Measurements from ENCODE around the gene MIA3. TPM values are rescaled to one million over a fixed set of nuclear protein-coding genes. Genes with fewer than 3 reads are reported as not detected.

Gene MIA3
- total and polyA plus RNA-seq, 9 of the 15 experiments (the other 6 are each of a cell fraction or from before 2014, with no cell fraction given) = 21.6 to 89.4 (median 40.8) TPM

DNA sequence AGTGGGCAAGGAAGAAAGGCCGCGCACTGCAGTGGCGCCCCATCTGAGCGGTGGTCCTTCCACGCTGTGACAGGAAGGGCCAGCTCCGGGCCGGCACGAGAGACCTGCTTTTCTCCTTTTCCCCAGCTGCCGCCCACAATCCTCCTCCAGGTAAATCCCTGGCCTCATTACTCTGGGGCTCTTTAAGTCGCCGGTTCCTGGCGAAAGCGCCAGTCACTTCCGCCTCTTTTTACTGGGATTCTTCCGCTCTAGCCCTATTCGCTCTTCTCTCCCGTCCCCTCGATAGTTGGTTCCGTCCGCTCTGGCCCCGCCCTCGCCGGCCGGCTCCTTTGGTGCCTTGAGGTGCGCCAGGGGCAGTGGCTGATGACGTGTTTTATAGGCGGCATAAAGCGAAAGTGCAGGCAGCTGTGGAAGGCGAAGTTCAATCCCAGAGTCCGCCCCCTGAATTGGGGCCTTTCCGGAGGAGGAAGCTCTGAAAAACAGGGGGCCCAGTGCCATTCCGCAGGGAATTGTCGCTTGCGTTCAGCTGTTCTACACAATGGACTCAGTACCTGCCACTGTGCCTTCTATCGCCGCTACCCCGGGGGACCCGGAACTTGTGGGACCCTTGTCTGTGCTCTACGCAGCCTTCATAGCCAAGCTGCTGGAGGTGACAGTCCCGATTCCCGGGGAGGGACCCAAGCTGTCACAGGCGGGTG lies 26.2 kb downstream of the MIA3 start (continued):
- TF ChIP-seq NKRF (IDR thresholded peaks at IDR 0.05; ENCODE audit: borderline replicate concordance) = peak; percentile 84
- TF ChIP-seq THRAP3 (IDR thresholded peaks at IDR 0.05; ENCODE audit: borderline replicate concordance) = peak; percentile 62; the same call in 1 of the 2 replicates
- peak; percentile 87; the same call in 1 of the 2 replicates for TF ChIP-seq POLR2AphosphoS2 (IDR thresholded peaks at IDR 0.05; ENCODE audit: low read length)
- no peak for TF ChIP-seq HIVEP1 (CRISPR knock-in tag; IDR thresholded peaks at IDR 0.05)
- TF ChIP-seq KHSRP (IDR thresholded peaks at IDR 0.05) = peak; percentile 82
- no peak; the same call in 1 of the 2 replicates for TF ChIP-seq SMARCE1 (IDR thresholded peaks at IDR 0.05)
- TF ChIP-seq ZNF75A (CRISPR knock-in tag; IDR thresholded peaks at IDR 0.05) = no peak
- TF ChIP-seq, protein P1, sequence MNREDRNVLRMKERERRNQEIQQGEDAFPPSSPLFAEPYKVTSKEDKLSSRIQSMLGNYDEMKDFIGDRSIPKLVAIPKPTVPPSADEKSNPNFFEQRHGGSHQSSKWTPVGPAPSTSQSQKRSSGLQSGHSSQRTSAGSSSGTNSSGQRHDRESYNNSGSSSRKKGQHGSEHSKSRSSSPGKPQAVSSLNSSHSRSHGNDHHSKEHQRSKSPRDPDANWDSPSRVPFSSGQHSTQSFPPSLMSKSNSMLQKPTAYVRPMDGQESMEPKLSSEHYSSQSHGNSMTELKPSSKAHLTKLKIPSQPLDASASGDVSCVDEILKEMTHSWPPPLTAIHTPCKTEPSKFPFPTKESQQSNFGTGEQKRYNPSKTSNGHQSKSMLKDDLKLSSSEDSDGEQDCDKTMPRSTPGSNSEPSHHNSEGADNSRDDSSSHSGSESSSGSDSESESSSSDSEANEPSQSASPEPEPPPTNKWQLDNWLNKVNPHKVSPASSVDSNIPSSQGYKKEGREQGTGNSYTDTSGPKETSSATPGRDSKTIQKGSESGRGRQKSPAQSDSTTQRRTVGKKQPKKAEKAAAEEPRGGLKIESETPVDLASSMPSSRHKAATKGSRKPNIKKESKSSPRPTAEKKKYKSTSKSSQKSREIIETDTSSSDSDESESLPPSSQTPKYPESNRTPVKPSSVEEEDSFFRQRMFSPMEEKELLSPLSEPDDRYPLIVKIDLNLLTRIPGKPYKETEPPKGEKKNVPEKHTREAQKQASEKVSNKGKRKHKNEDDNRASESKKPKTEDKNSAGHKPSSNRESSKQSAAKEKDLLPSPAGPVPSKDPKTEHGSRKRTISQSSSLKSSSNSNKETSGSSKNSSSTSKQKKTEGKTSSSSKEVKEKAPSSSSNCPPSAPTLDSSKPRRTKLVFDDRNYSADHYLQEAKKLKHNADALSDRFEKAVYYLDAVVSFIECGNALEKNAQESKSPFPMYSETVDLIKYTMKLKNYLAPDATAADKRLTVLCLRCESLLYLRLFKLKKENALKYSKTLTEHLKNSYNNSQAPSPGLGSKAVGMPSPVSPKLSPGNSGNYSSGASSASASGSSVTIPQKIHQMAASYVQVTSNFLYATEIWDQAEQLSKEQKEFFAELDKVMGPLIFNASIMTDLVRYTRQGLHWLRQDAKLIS (CRISPR knock-in tag; IDR thresholded peaks at IDR 0.05) = peak; percentile 63; the same call in 1 of the 2 replicates
- peak; percentile 88 for TF ChIP-seq POLR2G (IDR thresholded peaks at IDR 0.05; ENCODE audit: low read depth, low read length)
- peak; percentile 87 for TF ChIP-seq GABPB1 (CRISPR knock-in tag; IDR thresholded peaks at IDR 0.05)
- TF ChIP-seq, protein P2, sequence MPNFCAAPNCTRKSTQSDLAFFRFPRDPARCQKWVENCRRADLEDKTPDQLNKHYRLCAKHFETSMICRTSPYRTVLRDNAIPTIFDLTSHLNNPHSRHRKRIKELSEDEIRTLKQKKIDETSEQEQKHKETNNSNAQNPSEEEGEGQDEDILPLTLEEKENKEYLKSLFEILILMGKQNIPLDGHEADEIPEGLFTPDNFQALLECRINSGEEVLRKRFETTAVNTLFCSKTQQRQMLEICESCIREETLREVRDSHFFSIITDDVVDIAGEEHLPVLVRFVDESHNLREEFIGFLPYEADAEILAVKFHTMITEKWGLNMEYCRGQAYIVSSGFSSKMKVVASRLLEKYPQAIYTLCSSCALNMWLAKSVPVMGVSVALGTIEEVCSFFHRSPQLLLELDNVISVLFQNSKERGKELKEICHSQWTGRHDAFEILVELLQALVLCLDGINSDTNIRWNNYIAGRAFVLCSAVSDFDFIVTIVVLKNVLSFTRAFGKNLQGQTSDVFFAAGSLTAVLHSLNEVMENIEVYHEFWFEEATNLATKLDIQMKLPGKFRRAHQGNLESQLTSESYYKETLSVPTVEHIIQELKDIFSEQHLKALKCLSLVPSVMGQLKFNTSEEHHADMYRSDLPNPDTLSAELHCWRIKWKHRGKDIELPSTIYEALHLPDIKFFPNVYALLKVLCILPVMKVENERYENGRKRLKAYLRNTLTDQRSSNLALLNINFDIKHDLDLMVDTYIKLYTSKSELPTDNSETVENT (CRISPR knock-in tag; IDR thresholded peaks at IDR 0.05) = 0 out of 2 replicates have a peak, but pooled peaks have one; percentile 25
- TF ChIP-seq NRF1 (conservative IDR thresholded peaks at IDR 0.05 in 1 of 2, IDR thresholded peaks at IDR 0.05 in 1 of 2) = peak; percentile 74 to 79
- TF ChIP-seq CBX2 (IDR thresholded peaks at IDR 0.05; ENCODE audit: insufficient read depth, low read length, poor library complexity, severe bottlenecking) = no peak
- TF ChIP-seq, protein P3, sequence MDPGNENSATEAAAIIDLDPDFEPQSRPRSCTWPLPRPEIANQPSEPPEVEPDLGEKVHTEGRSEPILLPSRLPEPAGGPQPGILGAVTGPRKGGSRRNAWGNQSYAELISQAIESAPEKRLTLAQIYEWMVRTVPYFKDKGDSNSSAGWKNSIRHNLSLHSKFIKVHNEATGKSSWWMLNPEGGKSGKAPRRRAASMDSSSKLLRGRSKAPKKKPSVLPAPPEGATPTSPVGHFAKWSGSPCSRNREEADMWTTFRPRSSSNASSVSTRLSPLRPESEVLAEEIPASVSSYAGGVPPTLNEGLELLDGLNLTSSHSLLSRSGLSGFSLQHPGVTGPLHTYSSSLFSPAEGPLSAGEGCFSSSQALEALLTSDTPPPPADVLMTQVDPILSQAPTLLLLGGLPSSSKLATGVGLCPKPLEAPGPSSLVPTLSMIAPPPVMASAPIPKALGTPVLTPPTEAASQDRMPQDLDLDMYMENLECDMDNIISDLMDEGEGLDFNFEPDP (CRISPR knock-in tag; IDR thresholded peaks at IDR 0.05) = no peak
